Fibroblast of mammary gland (primary cell): ENCODE data around the gene MRPL52.

Source experiments
- DNase-seq: peaks from one replicate; pipeline ENCODE4 v3.0.0-alpha.2; 2010; ENCODE audit warnings: low read depth
- H3K4me3 ChIP-seq: 2 replicates; pipeline ENCODE4 v1.5.1; 2011; ENCODE audit warnings: low read depth, mild to moderate bottlenecking, low read length, moderate library complexity; ENCODE audit not compliant: control insufficient read depth
- TF ChIP-seq, protein P1 (sequence below): conservative IDR thresholded peaks from 2 replicates; pipeline ENCODE4 v1.5.1; 2011; ENCODE audit warnings: low read depth, low read length, inconsistent platforms; ENCODE audit not compliant: control insufficient read depth, insufficient read depth

Gene MRPL52

DNA sequence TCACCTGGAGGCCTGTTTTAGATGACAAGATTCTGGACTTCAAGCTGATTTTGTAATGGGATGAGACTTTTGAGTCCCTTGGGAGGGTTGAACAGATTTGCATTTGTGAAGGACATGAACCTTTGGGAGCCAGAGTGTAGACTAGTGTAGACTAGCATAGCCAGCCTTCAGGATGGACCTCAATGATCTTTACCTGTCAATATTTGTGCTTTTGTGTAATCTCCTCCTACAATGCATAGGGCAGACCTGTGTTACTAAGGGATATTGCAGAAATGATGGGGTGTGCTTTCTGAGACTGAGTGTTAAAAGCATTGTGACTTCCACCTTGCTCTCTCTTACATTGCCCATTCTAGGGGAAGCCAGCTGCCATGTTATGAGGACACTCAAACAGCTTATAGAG is 32.0 kb downstream of the MRPL52 start:
- H3K4me3 ChIP-seq: no peak overlapping the region
- TF ChIP-seq, protein P1, sequence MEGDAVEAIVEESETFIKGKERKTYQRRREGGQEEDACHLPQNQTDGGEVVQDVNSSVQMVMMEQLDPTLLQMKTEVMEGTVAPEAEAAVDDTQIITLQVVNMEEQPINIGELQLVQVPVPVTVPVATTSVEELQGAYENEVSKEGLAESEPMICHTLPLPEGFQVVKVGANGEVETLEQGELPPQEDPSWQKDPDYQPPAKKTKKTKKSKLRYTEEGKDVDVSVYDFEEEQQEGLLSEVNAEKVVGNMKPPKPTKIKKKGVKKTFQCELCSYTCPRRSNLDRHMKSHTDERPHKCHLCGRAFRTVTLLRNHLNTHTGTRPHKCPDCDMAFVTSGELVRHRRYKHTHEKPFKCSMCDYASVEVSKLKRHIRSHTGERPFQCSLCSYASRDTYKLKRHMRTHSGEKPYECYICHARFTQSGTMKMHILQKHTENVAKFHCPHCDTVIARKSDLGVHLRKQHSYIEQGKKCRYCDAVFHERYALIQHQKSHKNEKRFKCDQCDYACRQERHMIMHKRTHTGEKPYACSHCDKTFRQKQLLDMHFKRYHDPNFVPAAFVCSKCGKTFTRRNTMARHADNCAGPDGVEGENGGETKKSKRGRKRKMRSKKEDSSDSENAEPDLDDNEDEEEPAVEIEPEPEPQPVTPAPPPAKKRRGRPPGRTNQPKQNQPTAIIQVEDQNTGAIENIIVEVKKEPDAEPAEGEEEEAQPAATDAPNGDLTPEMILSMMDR: no peak

GRCh38 chr14:22864979-22865378 is 35.3 kb downstream of the MRPL52 start:
- no peak for DNase-seq
- no peak overlapping the region for H3K4me3 ChIP-seq
- TF ChIP-seq, protein P1: no peak

More for the DNA sequence above, 32.0 kb downstream of the MRPL52 start:
- no peak for DNase-seq

GRCh38 chr14:22865424-22866405 is 36.0 kb downstream of the MRPL52 start:
- no peak for DNase-seq
- no peak overlapping the region for H3K4me3 ChIP-seq
- TF ChIP-seq, protein P1: peak; percentile 29

DNA sequence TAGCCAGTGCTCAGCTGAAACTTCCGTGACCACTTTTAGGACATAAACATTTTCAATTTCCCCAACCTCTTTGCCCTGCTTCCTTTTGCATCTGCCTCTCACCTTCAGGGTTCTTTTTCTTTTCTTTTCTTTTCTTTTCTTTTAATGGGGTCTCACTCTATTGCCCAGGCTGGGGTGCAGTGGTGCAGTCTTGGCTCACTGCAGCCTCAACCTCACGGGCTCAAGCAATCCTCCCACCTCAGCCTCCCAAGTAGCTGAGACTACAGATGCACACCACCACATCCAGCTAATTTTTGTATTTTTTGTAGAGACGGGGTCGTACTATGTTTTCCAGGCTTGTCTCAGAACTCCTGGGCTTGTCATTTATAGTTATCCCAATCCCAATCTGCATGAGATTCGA is 37.2 kb downstream of the MRPL52 start:
- TF ChIP-seq, protein P1: no peak
- DNase-seq: no peak
- H3K4me3 ChIP-seq: no peak overlapping the region

DNA sequence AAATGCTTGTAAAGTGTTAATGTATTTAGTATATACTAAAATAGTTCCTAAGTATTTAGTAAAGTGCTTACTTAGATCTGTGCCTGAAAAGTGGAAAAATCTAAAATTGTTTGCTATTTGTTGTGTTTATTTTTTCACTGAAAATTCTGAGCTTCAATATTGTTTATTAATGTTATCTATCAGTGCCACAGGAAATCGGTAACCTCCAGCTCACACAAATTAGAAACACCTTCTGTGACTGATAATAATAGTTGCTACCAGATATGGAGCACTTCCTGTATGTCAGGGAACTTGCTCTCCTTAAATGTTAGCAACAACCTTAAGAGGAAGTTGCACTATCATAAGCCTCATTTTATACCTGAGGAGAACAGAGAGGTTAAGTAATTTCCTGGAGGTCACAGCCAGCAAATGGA is 41.1 kb downstream of the MRPL52 start:
- TF ChIP-seq, protein P1: no peak
- peak overlapping the region; percentile 79 for H3K4me3 ChIP-seq
- DNase-seq: no peak

GRCh38 chr14:22871224-22872032 is 41.7 kb downstream of the MRPL52 start, which contains the start of gene LRP10:
TSS of gene LRP10 (plus strand) at chr14:22871740. CDS start at chr14:22872304, 564 bp downstream.
- TF ChIP-seq, protein P1: no peak
- peak; percentile 82 for DNase-seq
- H3K4me3 ChIP-seq: peak within 1 kb of the TSS; percentile 79
